HG03135 (cell line): ENCODE results near the gene ARL3.
"Not testable (repeated sequence)": the region's sequence is repeated elsewhere in the genome, so short reads cannot be mapped to it uniquely, and the experiment has no call there.

Experiments used
- ATAC-seq: cut with Tn5 transposase; IDR thresholded peaks from one replicate; pipeline ENCODE4 v1.9.1; 2021; ENCODE audit warnings: mild to moderate bottlenecking, moderate library complexity; ENCODE audit not compliant: unreplicated experiment

Gene ARL3

GRCh38 chr10:102674566-102674965 is 39.6 kb downstream of the ARL3 start:
- no peak for ATAC-seq

- no peak for ATAC-seq
Measured at GRCh38 chr10:102673819-102674511, 40.2 kb downstream of the ARL3 start.

DNA sequence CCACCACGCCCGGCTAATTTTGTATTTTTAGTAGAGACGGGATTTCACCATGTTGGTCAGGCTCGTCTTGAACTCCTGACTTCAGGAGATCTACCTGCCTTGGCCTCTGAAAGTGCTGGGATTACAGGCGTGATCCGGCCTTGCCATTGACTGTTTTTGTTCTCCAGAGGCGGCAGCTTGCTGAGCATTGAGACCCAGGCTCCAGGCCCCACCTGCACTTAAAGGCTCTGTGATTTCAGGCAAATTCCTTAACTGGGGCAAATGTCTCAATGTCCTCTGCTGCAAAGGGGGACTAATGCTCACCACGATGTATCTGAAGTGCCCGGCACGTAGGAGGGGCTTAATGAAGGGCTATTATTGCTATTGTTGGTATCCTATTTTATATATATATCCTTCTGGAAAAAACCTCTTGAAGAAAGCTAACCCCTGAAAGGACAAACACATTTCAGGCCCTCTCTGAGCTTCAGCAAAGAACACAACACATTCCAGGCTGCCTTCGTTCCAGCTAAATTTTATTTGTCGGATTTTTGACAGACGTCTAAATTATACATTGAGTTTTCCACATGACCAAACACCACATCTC is 40.9 kb downstream of the ARL3 start:
- ATAC-seq: no peak

GRCh38 chr10:102670871-102671434 is 43.2 kb downstream of the ARL3 start:
- no peak for ATAC-seq

DNA sequence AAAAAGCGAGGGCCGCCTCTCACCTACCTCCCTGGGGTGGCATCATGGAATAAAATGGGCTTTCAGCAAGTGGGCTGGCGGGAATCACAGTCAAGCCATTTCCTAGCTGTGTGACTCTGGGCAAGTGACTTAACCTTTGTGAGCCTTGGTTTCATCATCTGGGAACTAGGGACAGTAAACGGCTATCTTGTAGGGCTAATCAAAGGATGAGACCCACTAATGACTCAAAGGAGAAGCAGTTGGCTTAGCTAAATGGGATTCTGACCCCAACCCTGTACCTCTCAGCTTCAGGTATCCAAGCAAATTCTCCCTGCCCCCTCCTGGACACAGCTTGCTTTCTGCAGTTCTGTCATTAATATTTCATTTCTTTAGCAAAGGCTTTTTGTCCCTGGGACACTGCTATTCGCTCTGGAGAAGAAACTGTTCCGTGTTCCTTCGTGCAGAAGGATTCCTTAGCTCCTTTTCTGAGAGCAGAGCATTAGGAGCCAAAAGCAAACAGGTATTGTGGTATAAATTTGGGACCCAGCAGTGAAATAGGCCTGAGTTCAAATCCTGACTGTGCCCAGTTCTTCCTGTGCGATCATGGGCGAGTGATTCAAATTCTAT is 44.0 kb downstream of the ARL3 start:
- no peak for ATAC-seq

- no peak for ATAC-seq
Measured at GRCh38 chr10:102669206-102670064, 44.8 kb downstream of the ARL3 start.

DNA sequence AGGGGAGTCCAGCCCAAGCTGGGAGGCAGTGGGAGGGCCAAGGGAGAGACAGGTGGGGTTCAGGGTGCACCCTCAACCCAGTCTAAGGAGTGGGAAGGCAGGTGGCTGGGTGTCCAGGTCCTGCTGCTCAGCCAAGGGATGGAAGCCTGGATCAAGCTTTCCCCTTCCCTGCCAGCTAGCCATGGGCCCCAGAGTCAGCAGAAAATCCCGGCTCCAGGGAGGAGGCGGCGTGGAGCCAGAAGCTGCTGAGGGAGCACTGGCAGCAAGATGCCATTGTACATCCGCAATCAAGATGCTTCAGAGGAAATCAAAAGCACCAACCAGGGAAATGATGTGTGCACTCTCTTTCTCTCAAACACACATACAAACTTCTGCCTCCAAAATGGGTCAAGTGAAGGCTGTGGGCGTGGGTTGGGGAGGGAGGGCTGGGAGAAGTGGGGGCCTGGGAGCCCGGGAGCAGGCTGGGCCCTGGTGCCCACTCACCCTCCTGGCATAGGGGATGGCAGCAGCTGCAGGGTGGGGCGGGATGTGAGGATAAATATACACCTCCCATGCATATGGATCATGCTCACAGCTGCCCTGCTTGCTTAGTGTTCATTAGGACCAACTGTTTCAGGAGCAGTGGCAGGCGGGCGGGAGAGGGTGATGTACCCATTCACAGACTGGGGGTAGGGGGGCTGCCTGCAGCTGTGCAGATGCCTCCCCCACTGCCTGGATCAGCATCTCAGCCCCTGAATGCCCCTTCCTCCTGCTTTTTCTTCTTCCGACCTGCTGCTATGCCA is 45.7 kb downstream of the ARL3 start:
- no peak for ATAC-seq

DNA sequence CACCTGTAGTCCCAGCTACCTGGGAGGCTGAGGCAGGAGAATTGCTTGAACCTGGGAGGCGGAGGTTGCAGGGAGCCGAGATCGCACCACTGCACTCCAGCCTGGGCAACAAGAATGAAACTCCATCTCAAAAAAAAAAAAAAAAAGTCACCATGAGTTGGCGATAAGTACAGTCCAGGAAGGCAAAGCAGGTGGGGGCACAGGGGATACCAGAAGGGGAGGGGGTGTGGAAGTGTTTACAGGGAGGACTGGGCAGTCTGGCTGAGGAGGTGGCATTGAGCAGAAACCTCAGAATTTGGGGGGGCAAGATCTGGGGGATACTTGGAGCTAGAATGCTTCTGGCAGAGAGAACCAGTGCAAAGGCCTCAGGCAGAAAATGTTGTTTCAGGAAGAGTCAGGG is 46.8 kb downstream of the ARL3 start:
- not testable (repeated sequence) for ATAC-seq

- no peak for ATAC-seq
Measured at GRCh38 chr10:102665904-102666509, 48.2 kb downstream of the ARL3 start.

GRCh38 chr10:102661658-102662028 is 52.6 kb downstream of the ARL3 start:
- peak; percentile 32 for ATAC-seq

GRCh38 chr10:102660888-102661657 is 53.1 kb downstream of the ARL3 start:
- ATAC-seq: peak; percentile 60

GRCh38 chr10:102658802-102659201 is 55.4 kb downstream of the ARL3 start:
- ATAC-seq: no peak

GRCh38 chr10:102657984-102658724 is 56.0 kb downstream of the ARL3 start:
- no peak for ATAC-seq

GRCh38 chr10:102657451-102657850 is 56.7 kb downstream of the ARL3 start:
- no peak for ATAC-seq

- no peak for ATAC-seq
Measured at GRCh38 chr10:102656791-102657371, 57.3 kb downstream of the ARL3 start.

- no peak for ATAC-seq
Measured at GRCh38 chr10:102656026-102656425, 58.2 kb downstream of the ARL3 start.

- no peak for ATAC-seq
Measured at GRCh38 chr10:102654969-102655368, 59.2 kb downstream of the ARL3 start.

DNA sequence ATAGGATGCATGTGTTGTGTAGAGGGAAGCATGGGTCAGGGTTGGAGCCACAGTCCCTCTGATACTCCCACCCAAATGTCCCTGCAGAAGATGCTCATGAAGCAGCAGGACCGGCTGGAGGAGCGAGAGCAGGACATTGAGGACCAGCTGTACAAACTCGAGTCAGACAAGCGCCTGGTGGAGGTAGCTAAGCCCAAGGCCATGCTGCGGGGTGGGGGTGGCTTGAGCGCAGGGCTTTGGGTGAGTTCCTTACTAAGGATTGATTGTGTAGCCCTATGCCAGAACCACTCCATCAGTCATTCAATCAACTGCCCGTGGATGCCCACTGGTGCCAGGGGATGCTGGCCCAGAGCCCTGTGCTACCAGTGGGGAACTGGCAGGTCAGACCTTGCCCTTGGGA is 59.6 kb downstream of the ARL3 start:
- no peak for ATAC-seq
